Measurements from ENCODE around the gene MTRF1. TPM values are rescaled to one million over a fixed set of nuclear protein-coding genes. Genes with fewer than 3 reads are reported as not detected.

MTRF1 gene
- total and polyA plus RNA-seq, 9 of the 15 experiments (the other 6 are each of a cell fraction or from before 2014, with no cell fraction given), result 12.5 to 33.7 (median 20.1) TPM

GRCh38 chr13:41203810-41204209 is 59.6 kb downstream of the MTRF1 start (continued):
- TF ChIP-seq ZBTB40 (IDR thresholded peaks at IDR 0.05), result no peak
- no peak for TF ChIP-seq ZBTB40 (CRISPR knock-in tag; IDR thresholded peaks at IDR 0.05)
